Breast epithelium (tissue), 3 donors: Measurements from ENCODE around the gene TSHZ3.

ENCODE experiments used
- POLR2AphosphoS5 ChIP-seq, 3 donors: sonication (generic); formaldehyde crosslinking; IDR thresholded peaks; one replicate each; pipeline ENCODE4 v1.6.1; 2017; ENCODE audit warnings: antibody characterized with exemption in 3 of 3
- TF ChIP-seq, protein P1 (sequence below), 3 donors: fragments of 450-650 bp; IDR thresholded peaks; one replicate each; pipeline ENCODE4 v1.5.1; 2016 to 2017; ENCODE audit warnings: antibody characterized with exemption in 3 of 3, mild to moderate bottlenecking in 3 of 3, moderate library complexity in 3 of 3

DNA sequence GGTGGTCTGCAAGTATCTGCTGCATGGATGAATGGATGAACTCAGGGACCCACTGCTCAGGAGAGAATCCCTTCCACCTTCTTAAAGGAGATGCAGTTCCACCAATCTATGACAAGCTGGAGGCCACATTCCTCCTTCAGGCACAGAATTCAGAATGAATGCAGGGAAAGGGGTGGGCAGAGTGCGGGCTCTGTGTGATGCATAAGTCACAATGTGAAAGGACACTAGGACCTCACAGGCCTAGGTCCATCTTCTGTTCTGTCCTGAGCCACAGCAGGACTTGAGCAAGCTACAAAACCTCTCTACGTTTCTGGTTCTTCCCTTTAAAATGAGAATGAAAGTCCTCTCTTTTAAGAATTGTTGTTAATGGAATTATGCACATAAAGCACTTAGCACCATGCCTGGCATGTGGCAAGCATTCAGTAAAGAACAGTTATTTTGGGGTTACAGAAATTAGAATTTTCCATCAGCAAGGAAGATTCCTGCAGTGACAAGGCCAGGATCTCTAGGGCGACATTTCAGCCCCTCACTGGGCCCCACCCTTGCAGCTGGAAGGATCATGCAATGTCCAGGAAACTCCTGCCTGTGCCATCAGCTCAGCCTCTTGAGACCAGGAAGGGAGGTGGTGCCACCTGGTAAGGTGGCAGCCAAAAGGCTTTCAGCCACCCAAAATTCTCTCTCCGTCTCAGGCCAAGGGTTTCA, 38.7 kb downstream of the TSHZ3 start:
- TF ChIP-seq, protein P1, sequence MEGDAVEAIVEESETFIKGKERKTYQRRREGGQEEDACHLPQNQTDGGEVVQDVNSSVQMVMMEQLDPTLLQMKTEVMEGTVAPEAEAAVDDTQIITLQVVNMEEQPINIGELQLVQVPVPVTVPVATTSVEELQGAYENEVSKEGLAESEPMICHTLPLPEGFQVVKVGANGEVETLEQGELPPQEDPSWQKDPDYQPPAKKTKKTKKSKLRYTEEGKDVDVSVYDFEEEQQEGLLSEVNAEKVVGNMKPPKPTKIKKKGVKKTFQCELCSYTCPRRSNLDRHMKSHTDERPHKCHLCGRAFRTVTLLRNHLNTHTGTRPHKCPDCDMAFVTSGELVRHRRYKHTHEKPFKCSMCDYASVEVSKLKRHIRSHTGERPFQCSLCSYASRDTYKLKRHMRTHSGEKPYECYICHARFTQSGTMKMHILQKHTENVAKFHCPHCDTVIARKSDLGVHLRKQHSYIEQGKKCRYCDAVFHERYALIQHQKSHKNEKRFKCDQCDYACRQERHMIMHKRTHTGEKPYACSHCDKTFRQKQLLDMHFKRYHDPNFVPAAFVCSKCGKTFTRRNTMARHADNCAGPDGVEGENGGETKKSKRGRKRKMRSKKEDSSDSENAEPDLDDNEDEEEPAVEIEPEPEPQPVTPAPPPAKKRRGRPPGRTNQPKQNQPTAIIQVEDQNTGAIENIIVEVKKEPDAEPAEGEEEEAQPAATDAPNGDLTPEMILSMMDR (IDR thresholded peaks at IDR 0.05): no peak
- no peak for TF ChIP-seq POLR2AphosphoS5 (IDR thresholded peaks at IDR 0.05)
